NB4 (cell line): ENCODE data around the gene UBAP2.

ENCODE experiments used
- MYC ChIP-seq: IDR thresholded peaks from 2 replicates; pipeline ENCODE4 v1.6.1; 2011; ENCODE audit warnings: low read depth, low read length
- POLR2A ChIP-seq: IDR thresholded peaks from 2 replicates; pipeline ENCODE4 v1.6.1; 2011; ENCODE audit warnings: mild to moderate bottlenecking; ENCODE audit not compliant: insufficient read length; ENCODE audit errors: extremely low read depth
- TF ChIP-seq, protein P1 (sequence below): IDR thresholded peaks from one replicate; pipeline ENCODE4 v1.5.1; 2012; ENCODE audit warnings: low read depth, low read length
- TF ChIP-seq, protein P2 (sequence below): IDR thresholded peaks from 2 replicates; pipeline ENCODE4 v1.6.1; 2011; ENCODE audit warnings: low read depth, low read length

DNA sequence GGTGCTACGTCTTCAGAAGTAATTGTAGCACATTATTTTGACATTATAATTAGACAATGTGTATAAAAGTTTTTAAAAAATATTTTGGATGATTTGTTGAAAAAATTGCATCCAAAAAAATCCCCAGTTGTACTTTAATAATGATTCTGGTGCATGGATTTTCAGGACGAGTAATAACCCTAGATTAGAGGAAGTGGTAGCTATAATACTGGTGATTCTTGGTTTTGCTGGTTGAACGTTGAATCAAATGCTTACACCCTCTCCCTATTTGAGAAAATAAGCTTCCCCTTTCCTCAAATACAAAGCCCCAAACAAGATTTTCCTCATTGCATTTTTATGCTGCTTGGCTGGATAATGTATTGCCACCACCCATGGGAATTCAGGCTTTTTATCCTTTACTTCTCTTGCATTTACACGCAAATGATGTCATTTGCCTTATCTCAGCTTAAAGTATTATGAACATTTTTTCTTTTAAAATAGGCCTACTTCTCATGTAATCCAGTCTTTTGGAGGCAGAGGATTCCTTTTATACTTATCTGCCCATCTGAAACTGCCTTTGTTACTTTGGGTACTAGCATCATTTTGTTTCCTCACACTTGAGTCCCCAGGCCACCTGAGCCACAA is 145.4 kb downstream of the UBAP2 start:
- TF ChIP-seq, protein P1, sequence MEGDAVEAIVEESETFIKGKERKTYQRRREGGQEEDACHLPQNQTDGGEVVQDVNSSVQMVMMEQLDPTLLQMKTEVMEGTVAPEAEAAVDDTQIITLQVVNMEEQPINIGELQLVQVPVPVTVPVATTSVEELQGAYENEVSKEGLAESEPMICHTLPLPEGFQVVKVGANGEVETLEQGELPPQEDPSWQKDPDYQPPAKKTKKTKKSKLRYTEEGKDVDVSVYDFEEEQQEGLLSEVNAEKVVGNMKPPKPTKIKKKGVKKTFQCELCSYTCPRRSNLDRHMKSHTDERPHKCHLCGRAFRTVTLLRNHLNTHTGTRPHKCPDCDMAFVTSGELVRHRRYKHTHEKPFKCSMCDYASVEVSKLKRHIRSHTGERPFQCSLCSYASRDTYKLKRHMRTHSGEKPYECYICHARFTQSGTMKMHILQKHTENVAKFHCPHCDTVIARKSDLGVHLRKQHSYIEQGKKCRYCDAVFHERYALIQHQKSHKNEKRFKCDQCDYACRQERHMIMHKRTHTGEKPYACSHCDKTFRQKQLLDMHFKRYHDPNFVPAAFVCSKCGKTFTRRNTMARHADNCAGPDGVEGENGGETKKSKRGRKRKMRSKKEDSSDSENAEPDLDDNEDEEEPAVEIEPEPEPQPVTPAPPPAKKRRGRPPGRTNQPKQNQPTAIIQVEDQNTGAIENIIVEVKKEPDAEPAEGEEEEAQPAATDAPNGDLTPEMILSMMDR: no peak
- TF ChIP-seq MYC: no peak
- no peak for TF ChIP-seq POLR2A
- TF ChIP-seq, protein P2, sequence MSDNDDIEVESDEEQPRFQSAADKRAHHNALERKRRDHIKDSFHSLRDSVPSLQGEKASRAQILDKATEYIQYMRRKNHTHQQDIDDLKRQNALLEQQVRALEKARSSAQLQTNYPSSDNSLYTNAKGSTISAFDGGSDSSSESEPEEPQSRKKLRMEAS: no peak
